ENCODE measurements around the gene GZMB.
"Not testable (repeated sequence)": the region's sequence is repeated elsewhere in the genome, so short reads cannot be mapped to it uniquely, and the experiment has no call there.

GZMB gene

DNA sequence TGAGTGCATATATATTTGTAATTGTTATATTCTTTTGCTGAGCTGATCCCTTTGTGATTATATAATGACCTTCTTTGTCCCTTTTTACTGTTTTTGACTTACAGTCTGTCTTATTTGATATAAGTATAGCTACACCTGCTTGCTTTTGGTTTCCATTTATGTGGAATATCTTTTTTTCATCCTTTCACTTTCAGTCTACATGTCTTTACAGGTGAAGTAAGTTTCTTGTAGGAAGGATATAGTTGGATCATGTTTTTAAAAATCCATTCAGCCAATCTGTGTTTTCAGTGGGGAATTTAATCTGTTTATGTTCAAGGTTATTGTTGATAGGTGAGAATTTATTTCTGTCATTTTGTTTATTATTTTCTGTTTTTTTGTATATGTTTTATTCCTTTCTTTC, 36.6 kb downstream of the GZMB start:
- TF ChIP-seq, protein P1, sequence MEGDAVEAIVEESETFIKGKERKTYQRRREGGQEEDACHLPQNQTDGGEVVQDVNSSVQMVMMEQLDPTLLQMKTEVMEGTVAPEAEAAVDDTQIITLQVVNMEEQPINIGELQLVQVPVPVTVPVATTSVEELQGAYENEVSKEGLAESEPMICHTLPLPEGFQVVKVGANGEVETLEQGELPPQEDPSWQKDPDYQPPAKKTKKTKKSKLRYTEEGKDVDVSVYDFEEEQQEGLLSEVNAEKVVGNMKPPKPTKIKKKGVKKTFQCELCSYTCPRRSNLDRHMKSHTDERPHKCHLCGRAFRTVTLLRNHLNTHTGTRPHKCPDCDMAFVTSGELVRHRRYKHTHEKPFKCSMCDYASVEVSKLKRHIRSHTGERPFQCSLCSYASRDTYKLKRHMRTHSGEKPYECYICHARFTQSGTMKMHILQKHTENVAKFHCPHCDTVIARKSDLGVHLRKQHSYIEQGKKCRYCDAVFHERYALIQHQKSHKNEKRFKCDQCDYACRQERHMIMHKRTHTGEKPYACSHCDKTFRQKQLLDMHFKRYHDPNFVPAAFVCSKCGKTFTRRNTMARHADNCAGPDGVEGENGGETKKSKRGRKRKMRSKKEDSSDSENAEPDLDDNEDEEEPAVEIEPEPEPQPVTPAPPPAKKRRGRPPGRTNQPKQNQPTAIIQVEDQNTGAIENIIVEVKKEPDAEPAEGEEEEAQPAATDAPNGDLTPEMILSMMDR (conservative IDR thresholded peaks at IDR 0.05; ENCODE audit: low read depth, low read length): no peak
- H3K4me3 ChIP-seq (IDR thresholded peaks at IDR 0.05; ENCODE audit: insufficient read depth, low read depth, low read length): no peak overlapping the region
- no peaks in the 10 kb centered on the region for H4K20me1 ChIP-seq (ENCODE audit: insufficient read depth)
- no peak overlapping the region for H2AFZ ChIP-seq (ENCODE audit: low read depth)
- H3K27me3 ChIP-seq (ENCODE audit: insufficient read depth, low read depth): no peaks in the 10 kb centered on the region
- H3K9ac ChIP-seq: no peak overlapping the region
- H3K4me2 ChIP-seq: no peak overlapping the region
- no peaks in the 10 kb centered on the region for H3K36me3 ChIP-seq (ENCODE audit: insufficient read depth)
- no peak overlapping the region for H3K27ac ChIP-seq
- no peaks in the 10 kb centered on the region for H3K4me1 ChIP-seq (ENCODE audit: low read depth, poor library complexity, severe bottlenecking)
- H3K79me2 ChIP-seq (ENCODE audit: insufficient read depth, low read depth): no peaks in the 10 kb centered on the region

DNA sequence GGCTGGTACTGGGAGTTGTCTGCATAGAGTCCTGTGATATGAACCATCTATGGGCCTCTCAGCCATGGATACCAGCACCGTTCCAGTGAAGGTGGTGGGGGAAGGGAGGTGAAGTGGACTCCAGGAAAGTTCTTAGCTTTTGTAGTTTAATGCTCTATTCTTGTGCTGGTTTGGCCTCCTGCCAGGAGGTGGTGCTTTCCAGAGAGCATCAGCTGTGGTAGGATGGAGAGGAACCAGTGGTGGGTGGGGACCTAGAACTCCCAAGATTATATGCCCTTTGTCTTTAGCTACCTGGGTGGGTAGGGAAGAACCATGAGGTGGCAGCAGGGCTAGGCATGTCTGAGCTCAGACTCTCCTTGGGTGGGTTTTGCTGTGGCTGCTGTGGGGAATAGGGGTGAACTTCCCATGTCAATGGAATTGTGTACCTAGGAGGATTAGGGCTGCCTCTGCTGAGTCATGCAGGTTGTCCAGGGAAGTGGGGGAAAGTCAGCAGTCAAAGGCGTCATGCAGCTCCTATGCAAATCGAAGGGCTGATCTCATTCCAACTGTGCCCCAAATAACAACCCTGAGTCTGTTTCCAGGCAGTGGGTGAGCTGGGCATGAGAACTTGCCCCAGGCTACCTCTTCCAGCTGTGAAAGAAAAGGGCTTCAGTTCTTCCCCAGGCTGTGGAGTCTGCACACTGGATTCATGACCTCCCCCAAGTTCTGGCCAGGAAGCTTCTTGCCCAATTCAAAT, 38.7 kb downstream of the GZMB start:
- Histone ChIP-seq H4K20me1 (ENCODE audit: insufficient read depth) (no peaks in the 10 kb centered on the region), H3K36me3 (ENCODE audit: insufficient read depth) (no peaks in the 10 kb centered on the region), H3K4me2 (no peak overlapping the region), H3K27me3 (ENCODE audit: insufficient read depth, low read depth) (no peaks in the 10 kb centered on the region), H3K4me1 (ENCODE audit: low read depth, poor library complexity, severe bottlenecking) (no peaks in the 10 kb centered on the region), H3K27ac (no peak overlapping the region), H2AFZ (ENCODE audit: low read depth) (no peak overlapping the region), H3K4me3 (IDR thresholded peaks at IDR 0.05; ENCODE audit: insufficient read depth, low read depth, low read length) (no peak overlapping the region), H3K9ac (no peak overlapping the region), H3K79me2 (ENCODE audit: insufficient read depth, low read depth) (no peaks in the 10 kb centered on the region)
- TF ChIP-seq, protein P1 (conservative IDR thresholded peaks at IDR 0.05; ENCODE audit: low read depth, low read length): no peak

DNA sequence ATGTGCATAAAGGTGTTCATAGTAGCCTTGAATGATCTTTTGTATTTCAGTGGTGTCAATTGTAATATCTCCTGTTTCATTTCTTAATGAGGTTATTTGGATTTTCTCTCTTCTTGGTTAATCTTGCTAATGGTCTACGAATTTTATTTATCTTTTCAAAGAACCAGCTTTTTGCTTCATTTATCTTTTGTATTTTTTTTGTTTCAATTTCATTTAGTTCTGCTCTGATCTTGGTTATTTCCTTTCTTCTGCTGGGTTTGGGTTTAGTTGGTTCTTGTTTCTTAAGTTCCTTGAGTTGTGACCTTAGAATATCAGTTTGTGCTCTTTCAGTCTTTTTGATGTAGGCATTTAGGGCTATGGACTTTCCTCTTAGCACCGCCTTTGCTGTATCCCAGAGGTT, 43.0 kb downstream of the GZMB start:
- H3K36me3 ChIP-seq (ENCODE audit: insufficient read depth); H3K4me2 ChIP-seq; H2AFZ ChIP-seq (ENCODE audit: low read depth); H3K79me2 ChIP-seq (ENCODE audit: insufficient read depth, low read depth); H4K20me1 ChIP-seq (ENCODE audit: insufficient read depth); H3K4me3 ChIP-seq (IDR thresholded peaks at IDR 0.05; ENCODE audit: insufficient read depth, low read depth, low read length); H3K4me1 ChIP-seq (ENCODE audit: low read depth, poor library complexity, severe bottlenecking); H3K9ac ChIP-seq; H3K27ac ChIP-seq; H3K27me3 ChIP-seq (ENCODE audit: insufficient read depth, low read depth): not testable (repeated sequence)

DNA sequence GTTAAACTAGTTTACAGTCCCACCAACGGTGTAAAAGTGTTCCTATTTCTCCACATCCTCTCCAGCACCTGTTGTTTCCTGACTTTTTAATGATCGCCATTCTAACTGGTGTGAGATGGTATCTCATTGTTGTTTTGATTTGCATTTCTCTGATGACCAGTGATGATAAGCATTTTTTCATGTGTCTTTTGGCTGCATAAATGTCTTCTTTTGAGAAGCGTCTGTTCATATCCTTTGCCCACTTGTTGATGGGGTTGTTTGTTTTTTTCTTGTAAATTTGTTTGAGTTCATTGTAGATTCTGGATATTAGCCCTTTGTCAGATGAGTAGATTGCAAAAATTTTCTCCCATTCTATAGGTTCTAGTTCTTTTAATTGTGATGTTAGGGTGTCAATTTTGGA, 49.6 kb downstream of the GZMB start:
- H3K9ac ChIP-seq; H3K4me1 ChIP-seq (ENCODE audit: low read depth, poor library complexity, severe bottlenecking); H2AFZ ChIP-seq (ENCODE audit: low read depth); H3K27ac ChIP-seq; H3K36me3 ChIP-seq (ENCODE audit: insufficient read depth); H3K79me2 ChIP-seq (ENCODE audit: insufficient read depth, low read depth); H3K4me3 ChIP-seq (IDR thresholded peaks at IDR 0.05; ENCODE audit: insufficient read depth, low read depth, low read length); H4K20me1 ChIP-seq (ENCODE audit: insufficient read depth); H3K27me3 ChIP-seq (ENCODE audit: insufficient read depth, low read depth); H3K4me2 ChIP-seq: not testable (repeated sequence)

All from KMS-11 (cell line).